IMR-90 (cell line): Measurements from ENCODE around the gene DCLRE1A. TPM values are rescaled to one million over a fixed set of nuclear protein-coding genes. Genes with fewer than 3 reads are reported as not detected.

Experiments
- ATAC-seq: fragments of 200-7000 bp; cut with Tn5 transposase; 2 replicates; pipeline ENCODE4 v1.9.1; 2020; ENCODE audit warnings: low read depth, mild to moderate bottlenecking, moderate library complexity
- BruUV-seq: library from RNA; stranded (reverse); fragments of 400-500 nt; replicated peaks from 2 replicates; lab custom pipeline; 2021; lab: Mats Ljungman, UMichigan
- CTCF ChIA-PET: fragments of 300-600 bp; formaldehyde crosslinking; extraction: SDS; loops from one replicate; lab custom pipeline; 2021; ENCODE audit warnings: antibody characterized with exemption; lab: Yijun Ruan, JAX
- POLR2A ChIA-PET: fragments of 300-600 bp; sonication (Branson Sonifier 250); formaldehyde crosslinking; loops from one replicate; lab custom pipeline; 2022; ENCODE audit warnings: antibody characterized with exemption; ENCODE audit not compliant: unreplicated experiment; lab: Charles Lee
- DNase-seq: peaks from one replicate; pipeline ENCODE4 v3.0.0; 2013
- H2AFZ ChIP-seq: replicated peaks from 2 replicates; pipeline ENCODE3; 2013; ENCODE audit warnings: low read length, mild to moderate bottlenecking; ENCODE audit not compliant: poor library complexity
- H2AK5ac ChIP-seq: 2 replicates; pipeline ENCODE4 v1.6.1; 2013; ENCODE audit warnings: low read depth, low read length, inconsistent platforms
- H2AK9ac ChIP-seq: replicated peaks from 2 replicates; pipeline ENCODE3; 2013; ENCODE audit warnings: mild to moderate bottlenecking, low read depth, low read length, moderate library complexity; ENCODE audit not compliant: poor library complexity
- H2BK120ac ChIP-seq: 2 replicates; pipeline ENCODE4 v1.6.1; 2013; ENCODE audit warnings: low read depth, low read length, inconsistent platforms
- H2BK15ac ChIP-seq: 3 replicates; pipeline ENCODE4 v1.6.1; 2013; ENCODE audit warnings: low read depth, low read length, inconsistent platforms
- H2BK20ac ChIP-seq: 2 replicates; pipeline ENCODE4 v1.6.1; 2013; ENCODE audit warnings: low read depth, mild to moderate bottlenecking, inconsistent platforms, low read length, moderate library complexity
- H2BK5ac ChIP-seq: 2 replicates; pipeline ENCODE4 v1.6.1; 2013; ENCODE audit warnings: mild to moderate bottlenecking, low read depth, low read length, inconsistent platforms; ENCODE audit not compliant: poor library complexity, severe bottlenecking
- H3K14ac ChIP-seq: replicated peaks from 2 replicates; pipeline ENCODE4 v1.6.1; 2013; ENCODE audit warnings: low read depth, low read length, inconsistent platforms
- H3K18ac ChIP-seq: 2 replicates; pipeline ENCODE4 v1.6.1; 2013; ENCODE audit warnings: low read depth, low read length, control low read depth
- H3K23ac ChIP-seq: 2 replicates; pipeline ENCODE4 v1.6.1; 2013; ENCODE audit warnings: low read depth, low read length, inconsistent platforms
- H3K27ac ChIP-seq: 2 replicates; pipeline ENCODE4 v1.5.1; 2013; ENCODE audit warnings: mild to moderate bottlenecking, control low read depth, low read length; ENCODE audit not compliant: insufficient read depth
- H3K27me3 ChIP-seq: 2 replicates; pipeline ENCODE4 v1.6.1; 2013; ENCODE audit warnings: low read length; ENCODE audit not compliant: control insufficient read depth, insufficient read depth
- H3K36me3 ChIP-seq: 2 replicates; pipeline ENCODE4 v1.6.1; 2013; ENCODE audit warnings: low read length, mixed read lengths; ENCODE audit not compliant: control insufficient read depth, insufficient read depth
- H3K4ac ChIP-seq: 2 replicates; pipeline ENCODE4 v1.6.1; 2013; ENCODE audit warnings: low read depth, low read length, inconsistent platforms
- H3K4me1 ChIP-seq: 2 replicates; pipeline ENCODE4 v1.6.1; 2013; ENCODE audit warnings: low read length, mixed read lengths; ENCODE audit not compliant: control insufficient read depth, insufficient read depth
- H3K4me2 ChIP-seq: 2 replicates; pipeline ENCODE4 v1.6.1; 2013; ENCODE audit warnings: low read depth, mild to moderate bottlenecking, control low read depth, low read length, moderate library complexity
- H3K4me3 ChIP-seq: 2 replicates; pipeline ENCODE4 v1.5.1; 2013; ENCODE audit warnings: low read depth, mild to moderate bottlenecking, control low read depth, low read length, moderate library complexity; ENCODE audit not compliant: insufficient read depth
- H3K56ac ChIP-seq: 2 replicates; pipeline ENCODE4 v1.6.1; 2013; ENCODE audit warnings: low read length, inconsistent platforms; ENCODE audit not compliant: insufficient read depth; ENCODE audit errors: extremely low read depth
- H3K79me1 ChIP-seq, 2 experiments: 2 replicates each; pipeline ENCODE4 v1.6.1; 2013; ENCODE audit warnings: low read length in 2 of 2, inconsistent platforms in 1 of 2, low read depth in 1 of 2
- H3K9ac ChIP-seq: 2 replicates; pipeline ENCODE4 v1.6.1; 2013; ENCODE audit warnings: low read depth, low read length, control low read depth
- H3K9me1 ChIP-seq: 2 replicates; pipeline ENCODE4 v1.6.1; 2013; ENCODE audit warnings: low read length, inconsistent platforms; ENCODE audit not compliant: insufficient read depth
- H3K9me3 ChIP-seq: 2 replicates; pipeline ENCODE4 v1.6.1; 2013; ENCODE audit warnings: low read length; ENCODE audit not compliant: control insufficient read depth, insufficient read depth
- H4K20me1 ChIP-seq: 2 replicates; pipeline ENCODE4 v1.6.1; 2013; ENCODE audit warnings: low read length, inconsistent platforms; ENCODE audit not compliant: insufficient read depth
- H4K5ac ChIP-seq: 2 replicates; pipeline ENCODE4 v1.6.1; 2013; ENCODE audit warnings: mild to moderate bottlenecking, low read depth, low read length, control low read depth
- H4K8ac ChIP-seq, 2 experiments: 2 replicates each; pipeline ENCODE4 v1.6.1; 2013; ENCODE audit warnings: low read depth in 2 of 2, low read length in 2 of 2, control low read depth in 1 of 2, inconsistent platforms in 1 of 2
- H4K91ac ChIP-seq: 2 replicates; pipeline ENCODE4 v1.6.1; 2013; ENCODE audit warnings: low read depth, low read length, inconsistent platforms; ENCODE audit not compliant: insufficient read depth
- BHLHE40 ChIP-seq: fragments of 150-350 bp; IDR thresholded peaks from 2 replicates; pipeline ENCODE4 v1.6.1; 2016; ENCODE audit warnings: mild to moderate bottlenecking, low read depth, low read length
- MAZ ChIP-seq: IDR thresholded peaks from 2 replicates; pipeline ENCODE4 v1.6.1; 2012; ENCODE audit warnings: low read depth, mild to moderate bottlenecking, low read length, improper control_type of control experiment, moderate library complexity, borderline replicate concordance
- MXI1 ChIP-seq: IDR thresholded peaks from 2 replicates; pipeline ENCODE4 v1.6.1; 2012; ENCODE audit warnings: low read depth, mild to moderate bottlenecking, low read length, moderate library complexity, borderline replicate concordance
- POLR2A ChIP-seq: IDR thresholded peaks from 2 replicates; pipeline ENCODE4 v1.6.1; 2012; ENCODE audit warnings: mild to moderate bottlenecking, low read depth, low read length
- RAD21 ChIP-seq: IDR thresholded peaks from 2 replicates; pipeline ENCODE4 v1.6.1; 2012; ENCODE audit warnings: low read length, improper control_type of control experiment
- RFX5 ChIP-seq: IDR thresholded peaks from 2 replicates; pipeline ENCODE4 v1.8.0; 2012; ENCODE audit warnings: low read depth, mild to moderate bottlenecking, low read length, moderate library complexity
- SMC3 ChIP-seq: fragments of 150-350 bp; IDR thresholded peaks from 2 replicates; pipeline ENCODE4 v1.6.1; 2016; ENCODE audit warnings: low read depth, mild to moderate bottlenecking, antibody characterized with exemption, low read length, moderate library complexity
- USF2 ChIP-seq: fragments of 150-350 bp; IDR thresholded peaks from 2 replicates; pipeline ENCODE4 v1.6.1; 2017; ENCODE audit warnings: mild to moderate bottlenecking, antibody characterized with exemption, low read length, low read depth
- WGBS, 2 experiments: methylation state at CpG; one replicate each; pipeline versions ENCODE4 v1.1.5 to v1.1.7; 2013; ENCODE audit warnings: missing lambda C conversion rate in 2 of 2; ENCODE audit not compliant: insufficient read length in 1 of 2; ENCODE audit errors: extremely low coverage in 2 of 2; 5-methylcytosine and 5-hydroxymethylcytosine counted together
- dilution Hi-C: fragments of 300-500 bp; cut with HindIII; formaldehyde crosslinking; loops from one replicate; pipeline ENCODE4 v1.14.3; 2018; ENCODE audit warnings: low sequenced_read_pairs; ENCODE audit not compliant: unreplicated experiment
- in situ Hi-C: fragments of 300-500 bp; cut with MboI; formaldehyde crosslinking; loops from 3 replicates; pipeline ENCODE4 v1.14.3; 2019; ENCODE audit warnings: low sequenced_read_pairs, inconsistent platforms, mixed read lengths
- intact Hi-C: fragments of 100-400 bp; cut with micrococcal nuclease; formaldehyde crosslinking; loops from 2 replicates; pipeline ENCODE4 v1.10.0; 2022
- polyA plus RNA-seq, 3 experiments: library from polyadenylated mRNA; depleted of rRNA; stranded (reverse); fragments of >200 nt; gene quantifications; 2 replicates each; pipeline ENCODE4 v1.2.3, GENCODE V29; 2012; ENCODE audit warnings: low replicate concordance in 1 of 3
- total RNA-seq: library from RNA; depleted of rRNA; stranded (reverse); fragments of >200 nt; gene quantifications from 2 replicates; pipeline ENCODE4 v1.2.3, GENCODE V29; 2012
- TF ChIP-seq, protein P1 (sequence below): fragments of 150-350 bp; IDR thresholded peaks from 2 replicates; pipeline ENCODE4 v1.6.1; 2016; ENCODE audit warnings: low read depth, mild to moderate bottlenecking, low read length, moderate library complexity, borderline replicate concordance

Gene DCLRE1A
- total and polyA plus RNA-seq, 2 of the 4 experiments (the other 2 are of a cell fraction) = 3.1 to 6.3 TPM

- no peak overlapping the region for H3K23ac ChIP-seq
- no peak overlapping the region for H3K4me2 ChIP-seq
- no peak overlapping the region for H2AFZ ChIP-seq
- H4K20me1 ChIP-seq = no peaks in the 10 kb centered on the region
- no peak overlapping the region for H2BK20ac ChIP-seq
- peaks cover 2% of the 10 kb centered on the region for H3K36me3 ChIP-seq
- no peaks in the 10 kb centered on the region for H3K9me3 ChIP-seq
- H2BK120ac ChIP-seq = no peak overlapping the region
- no peak overlapping the region for H2BK5ac ChIP-seq
- H2AK9ac ChIP-seq = no peak overlapping the region
- intact Hi-C loops = no loop called here
- no peak for ATAC-seq
- H4K91ac ChIP-seq = no peak overlapping the region
- no peak overlapping the region for H2AK5ac ChIP-seq
- no peak overlapping the region for H2BK15ac ChIP-seq
- H3K4me1 ChIP-seq = no peaks in the 10 kb centered on the region
- no peak for DNase-seq
- WGBS, 2 experiments = no CpG with 5 or more reads among the region's 4 CpGs
- H3K27ac ChIP-seq = no peak overlapping the region
- no peak overlapping the region for H4K8ac ChIP-seq
- ChIA-PET CTCF (interaction anchor here (0.5 kb wide), 1 partner anchor 32 kb away, joined by 3 read pairs; no protein-coding TSS in a partner anchor), POLR2A (no interaction called here)
- no peak for TF ChIP-seq SMC3
- no peak for TF ChIP-seq BHLHE40
- TF ChIP-seq, protein P1, sequence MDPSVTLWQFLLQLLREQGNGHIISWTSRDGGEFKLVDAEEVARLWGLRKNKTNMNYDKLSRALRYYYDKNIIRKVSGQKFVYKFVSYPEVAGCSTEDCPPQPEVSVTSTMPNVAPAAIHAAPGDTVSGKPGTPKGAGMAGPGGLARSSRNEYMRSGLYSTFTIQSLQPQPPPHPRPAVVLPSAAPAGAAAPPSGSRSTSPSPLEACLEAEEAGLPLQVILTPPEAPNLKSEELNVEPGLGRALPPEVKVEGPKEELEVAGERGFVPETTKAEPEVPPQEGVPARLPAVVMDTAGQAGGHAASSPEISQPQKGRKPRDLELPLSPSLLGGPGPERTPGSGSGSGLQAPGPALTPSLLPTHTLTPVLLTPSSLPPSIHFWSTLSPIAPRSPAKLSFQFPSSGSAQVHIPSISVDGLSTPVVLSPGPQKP = no peak
- no peak for TF ChIP-seq MXI1
- no peak for TF ChIP-seq POLR2A
- no peak for TF ChIP-seq RFX5
- TF ChIP-seq MAZ = no peak
- TF ChIP-seq USF2 = no peak
- no peak for TF ChIP-seq RAD21
- H3K9me1 ChIP-seq = no peaks in the 10 kb centered on the region
- no peak overlapping the region for H3K56ac ChIP-seq
- H3K4ac ChIP-seq = no peak overlapping the region
- no peak overlapping the region for H4K5ac ChIP-seq
- BruUV-seq = no TSS peak
- H3K4me3 ChIP-seq = no peak overlapping the region
- H3K14ac ChIP-seq = no peak overlapping the region
- no peak overlapping the region for H3K9ac ChIP-seq
- H3K18ac ChIP-seq = no peak overlapping the region
- no peaks in the 10 kb centered on the region for H3K27me3 ChIP-seq
- dilution Hi-C loops = no loop called here
- peaks cover 6 to 16% of the 10 kb centered on the region in 2 experiments; a peak in 2 of 4 replicates for H3K79me1 ChIP-seq
- in situ Hi-C loops = no loop called here
Measured at GRCh38 chr10:113867904-113868303, 14.0 kb upstream of the DCLRE1A start.
